Renal cortical epithelial cell (primary cell): Measurements from ENCODE around the gene MS4A1. TPM values are rescaled to one million over a fixed set of nuclear protein-coding genes. Genes with fewer than 3 reads are reported as not detected.
"Not testable (repeated sequence)": the region's sequence is repeated elsewhere in the genome, so short reads cannot be mapped to it uniquely, and the experiment has no call there.

ENCODE experiments used
- DNase-seq: peaks from one replicate; pipeline ENCODE4 v3.0.0-alpha.2; 2011; ENCODE audit warnings: low read depth
- total RNA-seq: library from RNA; depleted of rRNA; stranded (reverse); fragments of >200 nt; gene quantifications from 2 replicates; pipeline ENCODE4 v1.2.3, GENCODE V29; 2014

MS4A1 gene
- total RNA-seq, 1 donor from 2014 or later: not detected

DNA sequence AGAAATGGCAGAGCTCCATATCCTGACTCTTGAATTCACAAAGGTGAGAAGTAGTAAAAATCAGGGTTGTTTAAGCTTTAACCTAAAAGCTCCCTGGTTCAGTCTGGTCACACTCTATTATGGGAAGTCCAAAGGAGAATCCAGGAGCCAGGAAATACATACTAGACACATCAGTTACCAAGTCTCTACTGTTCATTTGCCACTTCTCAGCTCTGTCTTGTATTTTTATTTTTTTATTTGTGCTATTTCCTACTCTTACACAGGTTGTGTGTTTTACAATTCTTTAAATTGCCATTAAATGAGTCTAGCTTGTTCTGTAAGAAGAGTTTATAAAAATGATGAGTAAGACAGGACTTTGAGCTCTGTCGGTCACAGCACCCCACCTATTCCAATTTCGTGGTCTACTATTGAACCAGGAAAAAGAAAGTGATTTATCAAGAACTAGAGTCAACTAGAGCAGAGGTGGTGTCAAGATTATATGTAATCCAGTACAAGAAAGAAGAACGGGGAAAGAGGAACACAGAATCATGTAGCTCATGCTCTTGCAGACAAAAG is 46.7 kb downstream of the MS4A1 start:
- no peak for DNase-seq

DNA sequence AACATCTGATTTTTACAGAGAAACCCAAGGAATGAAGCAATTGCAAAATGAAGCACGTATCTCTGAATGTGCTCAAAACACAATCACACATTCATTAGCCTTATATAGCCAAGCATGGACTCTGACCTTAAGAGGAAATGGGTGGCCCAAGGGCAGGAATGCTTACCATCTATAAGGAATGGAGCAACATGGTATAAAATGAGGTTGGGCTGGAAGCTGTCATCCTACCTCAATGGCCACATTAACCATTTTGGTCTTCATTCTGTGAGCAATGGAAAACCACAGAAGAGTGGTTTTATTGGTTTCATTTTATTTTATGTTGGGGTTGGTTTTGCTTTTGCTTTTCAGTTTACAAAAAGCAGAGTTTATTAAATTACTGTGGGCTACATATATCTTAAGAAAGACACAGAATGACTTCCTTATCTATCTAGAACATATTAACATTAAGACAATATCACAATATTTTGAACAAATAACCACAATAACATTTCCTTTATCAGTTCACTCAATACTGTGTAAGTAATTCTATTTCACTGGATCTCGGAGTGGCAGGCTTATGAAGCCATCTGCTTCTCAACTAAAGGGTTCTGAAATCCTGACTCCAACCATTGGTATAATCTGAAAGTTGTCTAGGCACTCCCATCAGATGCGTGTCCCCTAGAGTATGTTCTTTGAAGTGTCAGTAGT is 48.7 kb downstream of the MS4A1 start:
- DNase-seq: no peak

GRCh38 chr11:60509609-60510008 is 54.0 kb downstream of the MS4A1 start:
- not testable (repeated sequence) for DNase-seq

DNA sequence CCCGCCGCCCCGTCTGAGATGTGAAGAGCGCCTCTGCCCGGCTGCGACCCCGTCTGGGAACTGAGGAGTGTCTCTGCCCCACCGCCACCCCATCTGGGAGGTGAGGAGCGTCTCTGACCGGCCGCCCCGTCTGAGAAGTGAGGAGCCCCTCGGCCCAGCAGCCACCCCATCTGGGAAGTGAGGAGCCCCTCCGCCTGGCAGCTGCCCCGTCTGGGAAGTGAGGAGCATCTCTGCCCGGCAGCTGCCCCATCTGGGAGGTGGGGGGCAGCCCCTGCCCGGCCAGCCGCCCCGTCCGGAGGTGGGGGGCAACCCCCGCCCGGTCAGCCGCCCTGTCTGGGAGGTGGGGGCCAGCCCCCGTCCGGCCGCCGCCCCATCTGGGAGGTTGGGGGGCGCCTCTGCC is 54.6 kb downstream of the MS4A1 start:
- DNase-seq: not testable (repeated sequence)

DNA sequence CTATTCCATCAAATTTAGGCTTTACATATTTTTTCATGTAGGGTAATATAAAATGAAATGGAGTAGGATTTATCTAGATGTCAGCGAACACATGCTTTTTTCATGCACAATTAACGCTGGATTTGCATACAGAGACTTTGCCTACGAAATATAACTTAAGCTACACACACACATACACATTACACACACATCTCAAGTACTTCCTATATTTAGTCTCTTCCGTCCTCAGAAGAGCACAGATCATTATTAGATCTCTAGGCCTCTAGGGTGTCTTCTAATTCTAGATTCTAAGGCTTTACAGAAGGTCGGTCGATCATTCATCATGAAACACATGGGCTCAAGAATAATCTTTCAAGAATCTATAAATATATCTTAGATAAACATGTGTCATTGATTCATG is 55.7 kb downstream of the MS4A1 start:
- DNase-seq: no peak

- DNase-seq: no peak
Measured at GRCh38 chr11:60512651-60513225, 57.1 kb downstream of the MS4A1 start.

DNA sequence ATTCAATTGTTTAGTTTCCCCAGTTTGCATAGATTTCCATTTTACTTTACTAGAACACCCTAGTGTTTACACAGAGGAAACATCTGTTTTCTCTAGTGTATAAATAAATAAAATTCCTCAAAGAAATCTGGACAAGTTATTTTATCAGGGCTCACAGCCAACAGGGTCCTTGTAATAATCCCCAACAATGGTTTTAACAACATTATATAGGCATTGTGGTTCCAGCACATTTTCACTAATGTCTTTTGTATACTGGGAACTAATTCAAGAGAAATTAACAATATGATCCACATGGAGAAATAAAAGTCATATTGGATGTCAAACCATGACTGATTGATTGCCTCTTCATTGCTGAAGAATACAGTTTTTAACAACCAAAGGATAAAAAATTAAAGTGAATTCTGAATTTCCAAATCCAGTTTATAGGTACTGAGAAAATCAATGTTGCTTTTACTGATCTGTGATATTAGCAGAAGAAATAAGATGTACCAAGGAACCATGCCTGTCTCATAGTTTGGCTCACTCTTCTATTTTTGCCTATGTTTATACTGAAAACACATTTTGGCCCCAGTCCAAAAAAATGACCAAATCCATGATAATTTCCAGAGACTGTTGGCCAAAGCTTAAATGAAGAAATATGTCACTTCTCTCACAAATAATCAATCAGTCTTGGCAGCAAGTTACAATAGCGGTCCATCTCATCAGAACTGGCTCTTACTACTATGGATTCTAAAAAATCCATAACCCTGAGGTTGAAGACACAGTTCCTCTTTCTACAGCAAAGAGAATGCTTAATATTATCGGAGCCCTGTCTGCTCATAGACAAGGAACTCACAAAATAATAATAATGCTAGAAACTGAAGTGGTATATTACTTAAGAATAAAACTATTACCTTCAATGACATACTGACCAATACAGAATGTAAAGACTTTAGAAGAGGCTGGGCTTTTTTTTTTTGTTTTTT is 58.1 kb downstream of the MS4A1 start:
- no peak for DNase-seq

DNA sequence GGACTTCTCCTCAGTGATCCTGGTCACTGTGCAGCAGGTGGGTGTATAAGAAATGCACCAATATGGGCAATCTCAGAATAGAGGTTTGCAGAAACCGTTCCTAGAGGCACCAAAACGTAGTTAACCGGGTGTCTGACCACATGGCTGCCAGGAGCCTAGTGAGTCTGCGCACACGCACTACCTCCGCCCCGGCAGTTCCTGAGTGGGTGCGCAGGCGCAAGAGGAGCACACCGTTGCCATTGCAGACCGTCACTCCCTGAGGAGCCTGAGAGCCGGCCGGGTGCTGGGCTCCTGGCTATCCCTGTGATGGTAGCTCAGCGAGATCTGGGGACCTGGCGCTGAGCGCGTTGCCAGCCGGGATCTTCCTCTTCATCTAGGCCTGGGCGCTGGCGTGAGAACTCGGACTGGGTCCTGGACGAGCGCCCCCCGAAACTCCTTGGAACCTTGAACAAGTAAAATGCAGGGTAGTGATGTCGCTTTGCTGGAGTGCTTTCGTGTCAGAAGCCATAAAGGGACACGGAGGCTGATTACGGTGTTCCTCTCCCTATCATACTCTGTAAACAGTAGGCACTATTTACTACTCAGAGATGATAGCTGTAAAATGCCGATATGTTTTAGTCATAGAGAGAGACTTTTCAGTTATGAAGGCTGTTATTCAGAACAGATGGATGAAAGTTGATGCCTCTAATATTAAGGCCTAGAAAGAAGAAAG is 59.7 kb downstream of the MS4A1 start, which contains the start of gene MS4A13:
TSS of gene MS4A13 (plus strand) at position 249 of the 712 bp plus-strand sequence. CDS start 2,692 bp downstream, outside the sequence.
- no peak for DNase-seq

Other genes starting within 250 kb of the MS4A1 start
- gene MS4A4E, start 212.7 kb upstream of the MS4A1 start, total RNA-seq: not detected in 2 replicates
- gene MS4A4A, start 175.2 kb upstream of the MS4A1 start, total RNA-seq: not detected in 2 replicates
- not detected in 2 replicates for gene MS4A6E, start 128.6 kb upstream of the MS4A1 start, total RNA-seq
- gene MS4A7, start 77.3 kb upstream of the MS4A1 start, total RNA-seq: not detected in 2 replicates
- not detected in 2 replicates for gene MS4A14, start 59.4 kb upstream of the MS4A1 start, total RNA-seq
- gene MS4A5, start 26.3 kb upstream of the MS4A1 start, total RNA-seq: not detected in 2 replicates
- gene MS4A12, start 36.9 kb downstream of the MS4A1 start, total RNA-seq: not detected in 2 replicates
- gene MS4A13, start 59.5 kb downstream of the MS4A1 start, total RNA-seq: not detected in 2 replicates
- gene MS4A8, start 243.8 kb downstream of the MS4A1 start, total RNA-seq: not detected in 2 replicates